ENCODE results near the gene KCNJ2. TPM values are rescaled to one million over a fixed set of nuclear protein-coding genes. Genes with fewer than 3 reads are reported as not detected.

KCNJ2 gene
- total and polyA plus RNA-seq, 10 of the 15 experiments (the other 5 are each of a cell fraction or from before 2014, with no cell fraction given) = 1.6 to 10.1 (median 3.2) TPM

- WGBS (ENCODE audit: insufficient coverage, insufficient replicate concordance, low lambda C conversion rate, missing lambda C conversion rate) = 36% methylated on average over 5 of the region's 5 CpGs
- ChIA-PET SMC1A (ENCODE audit: uncharacterized antibody, unreplicated experiment) (interaction anchor here (0.7 to 3.5 kb wide), 17 partner anchors 10 to 382 kb away, joined by 3 to 24 read pairs (median 7); no protein-coding TSS in a partner anchor), POLR2A (interaction anchor here (0.6 to 1.3 kb wide), 7 partner anchors 8 to 178 kb away, joined by 3 to 8 read pairs (median 5); no protein-coding TSS in a partner anchor), CTCF (interaction anchor here (0.7 to 4.9 kb wide), 8 partner anchors 9 to 383 kb away, joined by 3 to 31 read pairs (median 3); no protein-coding TSS in a partner anchor), RAD21 (ENCODE audit: unreplicated experiment) (interaction anchor here (0.9 to 6.5 kb wide), 8 partner anchors 33 to 564 kb away, joined by 3 to 57 read pairs (median 8); no protein-coding TSS in a partner anchor)
- no peak overlapping the region for H3K9ac ChIP-seq (ENCODE audit: control insufficient read depth, insufficient read depth, low read length)
- H3K4me3 ChIP-seq = no peak overlapping the region
- intact Hi-C loops (cut with micrococcal nuclease; ENCODE audit: unreplicated experiment) (no loop called here), in situ Hi-C loops (cut with MboI) (no loop called here)
- no peak overlapping the region for H3K27ac ChIP-seq (ENCODE audit: control insufficient read depth, insufficient read depth)
- no peaks in the 10 kb centered on the region for H3K79me2 ChIP-seq (ENCODE audit: control insufficient read depth, insufficient read depth, low read length)
- no peaks in the 10 kb centered on the region for H3K9me3 ChIP-seq (replicated peaks; ENCODE audit: control insufficient read depth, insufficient read depth, low read length)
- H3K36me3 ChIP-seq (ENCODE audit: control insufficient read depth in 2 of 2, insufficient read depth in 2 of 2, low read length in 1 of 2) = no peaks in the 10 kb centered on the region
- FAIRE-seq (no peak), ATAC-seq (no peak), DNase-seq (ENCODE audit: low read depth, low spot score) (no peak)
- no peaks in the 10 kb centered on the region for H4K20me1 ChIP-seq (ENCODE audit: control insufficient read depth, insufficient read depth)
- H2AFZ ChIP-seq (ENCODE audit: control insufficient read depth, low read depth, low read length) = no peak overlapping the region
- peaks cover 8% of the 10 kb centered on the region for H3K4me1 ChIP-seq (ENCODE audit: control insufficient read depth, insufficient read depth, low read length)
- peaks cover 0 to 10% of the 10 kb centered on the region in 2 experiments; a peak in 1 of 4 replicates for H3K27me3 ChIP-seq (replicated peaks in 1 of 2; ENCODE audit: control insufficient read depth in 2 of 2, insufficient read depth in 2 of 2, low read length in 1 of 2)
- no TSS peak for BruUV-seq (replicated peaks)
- no peak overlapping the region for H3K4me2 ChIP-seq (ENCODE audit: control insufficient read depth, insufficient read depth)
- TF ChIP-seq BRCA1 (IDR thresholded peaks at IDR 0.05; ENCODE audit: low read depth, low read length) (no peak), TBL1XR1 (IDR thresholded peaks at IDR 0.05; ENCODE audit: low read depth, low read length) (no peak), E4F1 (IDR thresholded peaks at IDR 0.05; ENCODE audit: borderline replicate concordance, partially characterized antibody) (no peak), GATAD2B (conservative IDR thresholded peaks at IDR 0.05; ENCODE audit: low read depth) (no peak), SUZ12 (IDR thresholded peaks at IDR 0.05; ENCODE audit: unreplicated experiment) (no peak), ZBED1 (IDR thresholded peaks at IDR 0.05; ENCODE audit: borderline replicate concordance) (no peak), HSF1 (IDR thresholded peaks at IDR 0.05; ENCODE audit: low read depth, low read length) (no peak), FOXK2 (IDR thresholded peaks at IDR 0.05) (no peak), NRF1 (conservative IDR thresholded peaks at IDR 0.05; ENCODE audit: low read depth, low read length) (no peak), ESRRA (IDR thresholded peaks at IDR 0.05; ENCODE audit: low read length) (no peak), CREM (IDR thresholded peaks at IDR 0.05; ENCODE audit: low read depth) (no peak), RCOR1 (conservative IDR thresholded peaks at IDR 0.05; ENCODE audit: low read depth, low read length) (no peak), FOXM1 (IDR thresholded peaks at IDR 0.05; ENCODE audit: low read depth, low read length) (no peak), TCF12 (IDR thresholded peaks at IDR 0.05; ENCODE audit: low read depth, low read length) (no peak), ELK1 (IDR thresholded peaks at IDR 0.05; ENCODE audit: low read depth, low read length) (no peak)
Observed at GRCh38 chr17:70171159-70171558, 1.8 kb downstream of the KCNJ2 start.
